KBM-7 (cell line): ENCODE measurements around the gene ADRA2A.
A peak's percentile ranks its signal among the peaks of the same experiment; 100 is the strongest.

ENCODE experiments used
- DNase-seq: peaks from one replicate; pipeline ENCODE4 v3.0.0-alpha.2; 2015
- in situ Hi-C: fragments of 300-500 bp; cut with MboI; formaldehyde crosslinking; loops from 2 replicates; pipeline ENCODE4 v1.14.3; 2020; ENCODE audit warnings: low sequenced_read_pairs, low pct_unique_long_range_greater_than_20kb, mixed read lengths

ADRA2A gene

GRCh38 chr10:111076682-111077478 is at the start of gene ADRA2A:
Gene ADRA2A, plus strand, starts transcription at chr10:111077029. Its CDS starts 968 bp downstream, at chr10:111077997.
- in situ Hi-C loops: no loop called here
- DNase-seq: no peak

- DNase-seq: no peak
- in situ Hi-C loops: no loop called here
These were observed 46.6 kb upstream of the ADRA2A start for GRCh38 chr10:111030042-111030750.

- DNase-seq: no peak
- in situ Hi-C loops: no loop called here
These were observed 42.1 kb upstream of the ADRA2A start for GRCh38 chr10:111034598-111035310.

GRCh38 chr10:111035542-111035941 is 41.3 kb upstream of the ADRA2A start:
- DNase-seq: no peak
- in situ Hi-C loops: no loop called here

- DNase-seq: no peak
- in situ Hi-C loops: no loop called here
These were observed 39.0 kb upstream of the ADRA2A start for GRCh38 chr10:111037858-111038257.

- no peak for DNase-seq
- in situ Hi-C loops: no loop called here
These were observed 37.3 kb upstream of the ADRA2A start for GRCh38 chr10:111039522-111039921.

GRCh38 chr10:111057006-111057405 is 19.8 kb upstream of the ADRA2A start:
- DNase-seq: no peak
- in situ Hi-C loops: no loop called here

GRCh38 chr10:111063471-111063870 is 13.4 kb upstream of the ADRA2A start:
- in situ Hi-C loops: no loop called here
- DNase-seq: no peak

- in situ Hi-C loops: no loop called here
- DNase-seq: no peak
These were observed 4.6 kb upstream of the ADRA2A start for GRCh38 chr10:111072232-111072631.

GRCh38 chr10:111075577-111076185 is 1.1 kb upstream of the ADRA2A start:
- in situ Hi-C loops: no loop called here
- no peak for DNase-seq

GRCh38 chr10:111076191-111076681 is 593 bp upstream of the ADRA2A start:
- in situ Hi-C loops: no loop called here
- DNase-seq: peak; percentile 78

GRCh38 chr10:111077479-111077784 is 603 bp downstream of the ADRA2A start:
- in situ Hi-C loops: no loop called here
- peak; percentile 24 for DNase-seq

GRCh38 chr10:111077785-111078504 is 1.1 kb downstream of the ADRA2A start:
- in situ Hi-C loops: no loop called here
- peak; percentile 45 for DNase-seq

GRCh38 chr10:111078505-111079185 is 1.8 kb downstream of the ADRA2A start:
- in situ Hi-C loops: no loop called here
- DNase-seq: no peak

- in situ Hi-C loops: no loop called here
- DNase-seq: no peak
These were observed 2.5 kb downstream of the ADRA2A start for GRCh38 chr10:111079241-111079760.

GRCh38 chr10:111079781-111080180 is 3.0 kb downstream of the ADRA2A start:
- in situ Hi-C loops: no loop called here
- DNase-seq: no peak

GRCh38 chr10:111080224-111080623 is 3.4 kb downstream of the ADRA2A start:
- in situ Hi-C loops: no loop called here
- DNase-seq: no peak

GRCh38 chr10:111081595-111081994 is 4.8 kb downstream of the ADRA2A start:
- in situ Hi-C loops: no loop called here
- DNase-seq: no peak
